Measurements from ENCODE around the gene ZNF827. TPM values are rescaled to one million over a fixed set of nuclear protein-coding genes. Genes with fewer than 3 reads are reported as not detected.

The ZNF827 gene
- total RNA-seq, 1 donor from 2014 or later, result 6.7 TPM

- no peak for DNase-seq (ENCODE audit: low spot score)
Measured at GRCh38 chr4:145891958-145892357, 46.7 kb downstream of the ZNF827 start.

GRCh38 chr4:145890689-145891088 is 47.9 kb downstream of the ZNF827 start:
- no peak for DNase-seq (ENCODE audit: low spot score)

DNA sequence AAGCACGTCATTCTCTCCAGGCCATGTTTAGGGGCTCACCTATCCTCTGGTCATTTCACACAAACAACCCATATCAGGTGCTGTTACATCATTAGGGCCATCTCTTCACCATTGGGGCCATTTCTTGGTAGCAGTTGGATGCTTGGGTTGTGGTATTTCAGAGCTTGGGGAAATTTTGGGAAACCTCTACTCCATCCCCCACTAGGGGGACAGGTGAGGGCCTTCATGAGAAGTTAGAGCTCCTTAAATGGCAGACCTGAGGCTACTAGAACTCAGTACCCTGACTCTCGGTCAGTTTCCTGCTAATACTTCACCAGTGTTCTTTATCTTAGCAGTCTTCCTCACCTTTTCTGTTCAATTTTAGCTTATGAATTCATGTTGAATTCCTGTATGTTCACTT is 50.2 kb downstream of the ZNF827 start:
- DNase-seq (ENCODE audit: low spot score), result no peak

DNA sequence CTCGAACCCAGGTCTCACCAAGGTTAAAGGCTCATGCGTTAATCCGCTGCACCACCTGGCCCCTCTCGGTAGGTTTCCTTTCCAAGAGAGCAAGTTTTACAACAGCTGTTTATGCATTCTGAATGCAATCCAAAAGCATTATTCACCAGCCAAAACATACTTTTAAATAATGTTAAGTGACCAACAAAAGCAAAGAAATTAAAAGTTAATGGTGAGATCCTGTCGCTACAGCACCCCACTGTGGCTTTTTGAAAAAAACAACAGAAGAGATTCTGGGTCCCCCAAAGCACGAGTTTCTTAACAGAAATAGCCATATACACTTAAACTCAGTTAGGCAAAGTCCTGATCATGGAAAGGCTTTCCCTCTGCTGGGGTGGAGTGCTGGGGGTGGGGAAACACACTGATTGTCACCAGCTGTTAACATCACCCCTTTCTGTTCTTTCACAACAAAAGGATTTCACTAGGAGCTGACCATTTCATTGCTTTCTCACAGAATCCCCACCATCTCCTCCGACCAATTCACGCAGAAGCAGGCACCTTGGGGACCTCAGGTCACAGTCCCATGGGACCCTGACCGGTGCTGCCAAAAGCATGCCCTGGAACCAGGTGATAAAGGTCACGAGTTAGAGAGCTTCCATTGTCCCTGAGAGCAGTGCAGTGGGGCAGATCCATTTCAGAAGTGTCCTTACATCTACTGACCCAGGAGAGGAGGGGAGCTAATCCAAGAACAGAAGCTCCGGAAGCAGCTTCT is 51.2 kb downstream of the ZNF827 start:
- DNase-seq (ENCODE audit: low spot score), result peak; percentile 7

DNA sequence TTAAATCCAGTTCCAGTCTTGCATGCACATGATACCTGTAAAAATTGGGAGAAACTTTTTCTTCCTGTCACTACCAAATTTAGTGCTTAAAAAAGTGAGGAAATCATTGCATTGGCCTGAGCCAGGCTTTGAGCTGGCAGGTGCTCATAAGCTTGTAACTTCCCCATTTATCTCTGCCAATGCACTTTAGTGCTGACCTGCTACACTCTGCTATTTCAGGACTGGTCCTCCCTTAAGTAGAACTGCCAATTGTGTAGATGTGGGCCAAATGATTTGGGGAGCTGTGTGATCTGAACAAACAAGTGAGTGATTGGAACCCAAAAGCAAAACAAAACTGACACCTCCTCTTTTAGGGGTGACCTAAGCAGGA is 51.8 kb downstream of the ZNF827 start:
- no peak for DNase-seq (ENCODE audit: low spot score)

DNA sequence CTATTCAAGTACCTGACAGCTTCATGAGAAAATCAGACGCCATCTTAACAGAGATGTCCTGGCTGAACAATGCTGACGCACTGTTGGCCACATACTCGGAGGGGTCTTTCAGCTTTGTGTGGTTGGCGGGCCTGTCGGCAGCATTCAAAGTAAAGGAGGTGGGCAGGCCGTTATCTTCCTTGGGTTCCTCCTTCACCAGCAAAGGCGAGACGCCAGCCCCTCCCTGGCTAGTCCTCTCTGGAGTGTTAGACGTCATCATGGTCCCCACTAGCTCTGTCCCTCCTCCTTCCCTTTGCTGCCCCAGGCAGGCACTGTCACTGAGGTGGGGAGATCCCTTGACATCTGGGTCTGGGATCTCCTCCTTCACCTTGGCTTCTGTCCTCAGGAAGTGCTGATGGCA is 53.0 kb downstream of the ZNF827 start:
- no peak for DNase-seq (ENCODE audit: low spot score)

- DNase-seq (ENCODE audit: low spot score), result no peak
Measured at GRCh38 chr4:145884775-145885174, 53.8 kb downstream of the ZNF827 start.

DNA sequence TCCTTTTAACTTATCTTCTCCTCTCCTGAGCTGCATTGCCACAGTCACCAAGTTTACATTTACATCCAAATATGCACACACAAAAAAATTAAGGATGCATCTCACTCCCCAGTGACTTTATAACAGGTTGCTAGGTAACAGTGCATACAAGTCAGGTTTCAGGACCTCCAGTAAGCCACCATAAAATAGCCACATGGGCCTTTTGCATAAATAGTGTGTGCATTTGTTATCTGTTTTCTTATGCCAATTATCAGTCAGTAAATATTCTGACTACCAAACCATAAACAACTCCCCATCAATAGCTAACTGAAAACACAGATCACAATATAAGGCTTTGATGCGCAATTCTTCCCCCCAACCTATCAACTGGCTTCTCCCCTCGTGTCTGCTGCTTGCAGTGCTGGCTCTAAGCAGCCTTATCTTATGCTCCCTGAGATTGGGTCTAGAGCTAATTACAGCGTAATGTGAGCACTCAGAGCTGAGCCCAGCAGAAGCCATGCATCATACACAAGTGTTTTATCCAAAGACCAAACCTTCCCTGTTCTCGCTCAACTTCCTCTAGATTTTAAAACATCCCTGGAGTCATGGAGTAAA is 55.4 kb downstream of the ZNF827 start:
- no peak for DNase-seq (ENCODE audit: low spot score)

DNA sequence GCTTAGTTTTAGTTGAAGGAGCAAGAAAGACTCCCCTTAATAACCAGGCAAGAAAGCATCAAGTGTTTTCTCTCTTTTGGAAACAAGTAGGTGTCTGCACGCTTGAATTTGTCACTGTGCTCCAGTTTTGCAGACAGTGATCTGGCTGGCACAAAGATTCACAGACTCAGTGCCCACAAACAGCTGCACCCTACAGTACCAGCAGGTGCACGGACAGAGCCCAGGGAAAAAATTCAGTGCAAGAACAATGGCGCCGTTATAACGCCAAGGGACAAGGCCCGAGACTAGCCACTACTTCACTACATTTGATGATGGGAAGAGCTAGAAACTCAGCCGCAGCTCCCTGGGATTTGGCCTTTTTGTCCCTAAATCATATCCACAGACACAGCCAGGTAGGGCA is 56.0 kb downstream of the ZNF827 start:
- DNase-seq (ENCODE audit: low spot score), result no peak

- peak; percentile 35 for DNase-seq (ENCODE audit: low spot score)
Measured at GRCh38 chr4:145881989-145882388, 56.6 kb downstream of the ZNF827 start.

DNA sequence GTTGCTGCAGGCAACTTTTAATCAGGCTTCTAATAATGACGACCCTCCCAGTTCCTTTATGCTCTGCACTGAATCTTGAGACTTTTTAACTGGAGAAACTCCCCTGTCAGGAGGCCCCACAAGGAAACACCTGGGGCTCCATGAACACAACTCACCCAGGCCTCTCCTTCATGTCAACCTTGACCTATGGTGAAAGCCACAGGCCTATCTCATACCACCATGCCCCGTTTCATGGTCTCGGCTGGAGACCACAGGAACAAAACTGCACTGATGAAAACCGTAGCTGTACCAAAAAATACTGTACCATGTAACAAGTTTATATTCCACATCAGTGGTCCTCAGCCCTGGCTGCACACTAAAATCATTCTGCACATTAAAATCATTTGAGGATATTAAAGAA is 57.0 kb downstream of the ZNF827 start:
- no peak for DNase-seq (ENCODE audit: low spot score)

GRCh38 chr4:145880355-145880960 is 58.2 kb downstream of the ZNF827 start:
- no peak for DNase-seq (ENCODE audit: low spot score)

- DNase-seq (ENCODE audit: low spot score), result peak; percentile 64
Measured at GRCh38 chr4:145879598-145879997, 59.0 kb downstream of the ZNF827 start.

DNA sequence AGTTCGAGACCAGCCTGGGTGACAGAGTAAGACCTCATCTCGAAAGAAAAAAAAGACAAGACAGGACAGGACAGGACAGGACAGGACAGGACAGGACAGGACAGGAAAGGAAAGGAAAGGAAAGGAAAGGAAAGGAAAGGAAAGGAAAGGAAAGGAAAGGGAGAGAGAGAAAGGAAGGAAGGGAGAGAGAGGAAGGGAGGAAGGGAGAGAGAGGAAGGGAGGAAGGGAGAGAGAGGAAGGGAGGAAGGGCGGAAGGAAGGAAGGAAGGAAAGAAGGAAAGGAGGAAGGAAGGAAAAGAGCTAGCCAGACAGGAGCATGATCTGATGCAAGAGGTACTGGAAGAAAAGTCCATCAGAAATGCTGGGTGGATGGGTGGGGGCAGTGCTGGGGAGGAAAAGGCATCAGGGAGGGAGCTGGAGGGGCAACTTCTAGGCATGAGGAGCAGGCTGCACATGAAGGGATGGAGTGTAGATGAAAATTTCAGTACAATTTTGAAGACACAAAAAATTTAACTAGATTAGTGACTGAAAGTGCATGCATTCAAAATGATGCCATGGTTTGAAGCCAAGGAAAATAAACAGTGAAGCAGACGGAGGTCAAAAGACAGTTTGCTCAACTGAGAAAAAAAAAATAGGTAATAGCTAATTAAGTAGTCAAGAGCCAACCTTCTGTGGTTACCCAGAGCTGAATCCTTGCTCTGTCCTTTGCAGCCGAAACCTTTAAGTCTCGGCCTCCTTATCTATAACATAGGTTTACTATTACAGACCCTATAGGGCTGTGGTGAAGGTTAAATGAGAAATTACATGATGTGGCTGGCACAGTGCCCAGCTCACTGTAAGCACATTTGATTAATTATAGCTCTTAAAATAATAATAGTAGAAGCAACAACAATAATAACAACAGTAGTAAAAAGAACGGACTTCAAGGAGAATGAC is 59.9 kb downstream of the ZNF827 start:
- DNase-seq (ENCODE audit: low spot score), result no peak

- DNase-seq (ENCODE audit: low spot score), result no peak
Measured at GRCh38 chr4:145876531-145877180, 62.0 kb downstream of the ZNF827 start.

- no peak for DNase-seq (ENCODE audit: low spot score)
Measured at GRCh38 chr4:145873901-145874300, 64.7 kb downstream of the ZNF827 start.

DNA sequence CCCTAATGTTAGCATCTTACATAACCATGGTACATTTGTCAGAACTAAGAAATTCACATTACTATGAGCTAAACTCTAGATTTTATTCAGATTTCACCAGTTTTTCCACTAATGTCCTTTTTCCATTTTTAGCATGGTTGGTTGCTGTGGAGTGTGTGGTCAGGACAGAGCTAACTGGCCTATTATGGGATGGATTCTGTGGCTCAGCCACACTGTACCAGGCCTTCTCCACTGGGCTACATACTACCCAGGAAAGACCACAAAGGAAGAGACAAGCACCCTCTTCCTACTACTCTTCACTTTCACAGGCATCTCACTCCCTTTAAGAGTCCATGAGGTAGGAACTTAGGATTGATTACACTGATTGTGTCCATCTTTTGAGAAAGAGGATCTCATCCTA is 67.4 kb downstream of the ZNF827 start:
- DNase-seq (ENCODE audit: low spot score), result no peak

GRCh38 chr4:145870155-145871020 is 68.2 kb downstream of the ZNF827 start:
- no peak for DNase-seq (ENCODE audit: low spot score)

GRCh38 chr4:145868637-145869409 is 69.8 kb downstream of the ZNF827 start:
- no peak for DNase-seq (ENCODE audit: low spot score)

GRCh38 chr4:145867406-145867805 is 71.2 kb downstream of the ZNF827 start:
- no peak for DNase-seq (ENCODE audit: low spot score)
